K562 (cell line): ENCODE data around the gene PPP1R37. TPM values are rescaled to one million over a fixed set of nuclear protein-coding genes. Genes with fewer than 3 reads are reported as not detected.

Experiments used
- CHD2 ChIP-seq: IDR thresholded peaks from 2 replicates; pipeline ENCODE4 v1.6.1; 2011; ENCODE audit warnings: low read depth, low read length
- CXXC5 ChIP-seq: fragments of 250-450 bp; sonication (Bioruptor Pico); IDR thresholded peaks from 2 replicates; pipeline ENCODE4 v1.8.0; 2022; ENCODE audit warnings: inconsistent platforms, mild to moderate bottlenecking, moderate library complexity
- FOXP1 ChIP-seq: sonication (generic); formaldehyde crosslinking; IDR thresholded peaks from 2 replicates; pipeline ENCODE4 v1.8.0; 2022; ENCODE audit warnings: mild to moderate bottlenecking, missing genetic modification reagents
- GATA2 ChIP-seq: sonication (generic); formaldehyde crosslinking; IDR thresholded peaks from 2 replicates; pipeline ENCODE4 v1.4.0; 2020; ENCODE audit warnings: mild to moderate bottlenecking, missing genetic modification reagents
- ILK ChIP-seq: fragments of 450-650 bp; IDR thresholded peaks from 2 replicates; pipeline ENCODE4 v1.6.1; 2016; ENCODE audit warnings: missing genetic modification characterization, low read depth, mild to moderate bottlenecking, missing compliant biosample characterization, moderate library complexity, borderline replicate concordance
- POLR2A ChIP-seq: fragments of 450-650 bp; conservative IDR thresholded peaks from 2 replicates; pipeline ENCODE4 v1.6.1; 2016
- SRSF9 ChIP-seq: fragments of 200-400 bp; formaldehyde crosslinking; IDR thresholded peaks from 2 replicates; pipeline ENCODE4 v1.6.1; 2017; ENCODE audit warnings: low read depth, low read length, borderline replicate concordance
- ZNF444 ChIP-seq: fragments of 250-450 bp; sonication (Bioruptor Pico); IDR thresholded peaks from 2 replicates; pipeline ENCODE4 v1.4.0; 2020; ENCODE audit warnings: mild to moderate bottlenecking, moderate library complexity
- ZNF668 ChIP-seq: fragments of 250-450 bp; sonication (Bioruptor Pico); IDR thresholded peaks from 2 replicates; pipeline ENCODE4 v1.8.0; 2022; ENCODE audit warnings: mild to moderate bottlenecking, inconsistent platforms
- ZNF695 ChIP-seq: fragments of 450-650 bp; formaldehyde crosslinking; IDR thresholded peaks from 2 replicates; pipeline ENCODE4 v1.4.0; 2020; ENCODE audit warnings: mild to moderate bottlenecking, moderate library complexity
- polyA plus RNA-seq, 8 experiments: library from polyadenylated mRNA; depleted of rRNA in 4 of 8; stranded (reverse) in 5 of 8; unstranded in 3 of 8; fragments of >200 nt; fragmentation: Nextera tagmentation in 2 of 8; fragmentation: Illumina TruSeq in 1 of 8; extraction: Ambion mirVana in 2 of 8; extraction: Trizol in 1 of 8; gene quantifications; 2 replicates each; pipeline versions ENCODE4 v1.2.1 to v1.2.3, GENCODE V29; 2011 to 2014; ENCODE audit warnings: inconsistent platforms in 1 of 8, missing spikeins in 1 of 8
- total RNA-seq, 7 experiments: library from RNA; depleted of rRNA in 6 of 7; stranded (reverse); fragments of >200 nt in 6 of 7; fragmentation: Illumina TruSeq in 2 of 7; extraction: Trizol in 2 of 7; gene quantifications; 2 replicates each; pipeline versions ENCODE4 v1.2.1 to v1.2.3, GENCODE V29; 2011 to 2021; ENCODE audit warnings: low replicate concordance in 1 of 7
- TF ChIP-seq, protein P1 (sequence below): sonication (generic); formaldehyde crosslinking; IDR thresholded peaks from 2 replicates; pipeline ENCODE4 v1.8.1; 2023; ENCODE audit warnings: mild to moderate bottlenecking, missing genetic modification reagents
- TF ChIP-seq, protein P2 (sequence below): sonication (generic); formaldehyde crosslinking; IDR thresholded peaks from 2 replicates; pipeline ENCODE4 v1.8.0; 2022; ENCODE audit warnings: missing genetic modification reagents, mild to moderate bottlenecking, borderline replicate concordance
- TF ChIP-seq, protein P3 (sequence below): sonication (generic); formaldehyde crosslinking; IDR thresholded peaks from 2 replicates; pipeline ENCODE4 v1.8.1; 2023; ENCODE audit warnings: missing genetic modification reagents, mild to moderate bottlenecking, borderline replicate concordance
- TF ChIP-seq, protein P4 (sequence below): IDR thresholded peaks from 2 replicates; pipeline ENCODE4 v1.6.1; 2016; ENCODE audit warnings: missing genetic modification characterization, missing compliant biosample characterization
- TF ChIP-seq, protein P5 (sequence below): IDR thresholded peaks from 2 replicates; pipeline ENCODE4 v1.6.1; 2011; ENCODE audit warnings: borderline replicate concordance, low read depth, mild to moderate bottlenecking, moderate library complexity, low read length; ENCODE audit not compliant: insufficient read depth, poor library complexity, severe bottlenecking

PPP1R37 gene
- total and polyA plus RNA-seq, 9 of the 15 experiments (the other 6 are each of a cell fraction or from before 2014, with no cell fraction given): 0.04 to 20.3 (median 7.3) TPM

DNA sequence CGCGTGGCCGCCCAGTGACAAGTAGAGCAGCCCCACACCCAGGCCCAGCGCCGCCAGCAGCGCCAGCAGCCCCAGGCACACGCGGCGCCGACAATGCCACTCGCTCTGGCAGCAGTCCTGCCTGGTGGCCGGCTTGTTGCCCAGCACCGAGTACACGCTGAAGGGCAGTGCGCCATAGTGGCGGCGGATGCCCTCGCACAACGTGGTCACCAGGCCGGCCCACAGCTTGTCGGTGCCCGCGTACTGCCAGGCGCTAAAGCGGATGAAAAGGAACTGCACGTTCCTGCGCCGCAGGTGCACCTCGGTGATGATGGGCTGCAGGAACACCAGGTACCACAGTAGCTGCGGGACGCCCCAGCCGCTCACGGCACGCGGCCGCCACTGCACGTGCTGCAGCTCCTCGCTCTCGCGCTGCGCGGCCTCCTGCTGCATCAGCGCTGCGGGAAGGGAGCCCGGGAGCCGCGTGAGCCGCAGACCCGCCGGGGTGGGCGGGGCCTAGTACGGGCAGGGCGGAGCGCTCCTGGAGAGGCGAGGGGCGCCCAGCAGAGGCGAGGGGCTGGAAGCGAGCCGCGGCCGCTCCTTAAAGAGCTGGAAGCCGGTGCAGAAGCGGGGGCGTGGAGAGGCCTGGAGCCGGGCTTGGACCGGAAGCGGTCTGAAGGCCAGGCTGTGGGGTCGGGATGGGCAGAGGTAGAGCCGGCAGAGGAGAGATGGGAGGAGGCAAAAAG lies 60.5 kb downstream of the PPP1R37 start (continued):
- TF ChIP-seq, protein P1, sequence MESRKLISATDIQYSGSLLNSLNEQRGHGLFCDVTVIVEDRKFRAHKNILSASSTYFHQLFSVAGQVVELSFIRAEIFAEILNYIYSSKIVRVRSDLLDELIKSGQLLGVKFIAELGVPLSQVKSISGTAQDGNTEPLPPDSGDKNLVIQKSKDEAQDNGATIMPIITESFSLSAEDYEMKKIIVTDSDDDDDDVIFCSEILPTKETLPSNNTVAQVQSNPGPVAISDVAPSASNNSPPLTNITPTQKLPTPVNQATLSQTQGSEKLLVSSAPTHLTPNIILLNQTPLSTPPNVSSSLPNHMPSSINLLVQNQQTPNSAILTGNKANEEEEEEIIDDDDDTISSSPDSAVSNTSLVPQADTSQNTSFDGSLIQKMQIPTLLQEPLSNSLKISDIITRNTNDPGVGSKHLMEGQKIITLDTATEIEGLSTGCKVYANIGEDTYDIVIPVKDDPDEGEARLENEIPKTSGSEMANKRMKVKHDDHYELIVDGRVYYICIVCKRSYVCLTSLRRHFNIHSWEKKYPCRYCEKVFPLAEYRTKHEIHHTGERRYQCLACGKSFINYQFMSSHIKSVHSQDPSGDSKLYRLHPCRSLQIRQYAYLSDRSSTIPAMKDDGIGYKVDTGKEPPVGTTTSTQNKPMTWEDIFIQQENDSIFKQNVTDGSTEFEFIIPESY: peak; percentile 98
- TF ChIP-seq POLR2A (0 out of 2 replicates have a peak, but pooled peaks have one; percentile 32), SRSF9 (no peak), ZNF695 (CRISPR knock-in tag) (no peak), GATA2 (no peak), ILK (tag) (no peak), ZNF668 (CRISPR knock-in tag) (no peak), CHD2 (no peak; the same call in 1 of the 2 replicates), FOXP1 (CRISPR knock-in tag) (peak; percentile 59), ZNF444 (no peak), CXXC5 (CRISPR knock-in tag) (peak; percentile 76)
- TF ChIP-seq, protein P2, sequence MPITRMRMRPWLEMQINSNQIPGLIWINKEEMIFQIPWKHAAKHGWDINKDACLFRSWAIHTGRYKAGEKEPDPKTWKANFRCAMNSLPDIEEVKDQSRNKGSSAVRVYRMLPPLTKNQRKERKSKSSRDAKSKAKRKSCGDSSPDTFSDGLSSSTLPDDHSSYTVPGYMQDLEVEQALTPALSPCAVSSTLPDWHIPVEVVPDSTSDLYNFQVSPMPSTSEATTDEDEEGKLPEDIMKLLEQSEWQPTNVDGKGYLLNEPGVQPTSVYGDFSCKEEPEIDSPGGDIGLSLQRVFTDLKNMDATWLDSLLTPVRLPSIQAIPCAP (CRISPR knock-in tag): no peak
- TF ChIP-seq, protein P3, sequence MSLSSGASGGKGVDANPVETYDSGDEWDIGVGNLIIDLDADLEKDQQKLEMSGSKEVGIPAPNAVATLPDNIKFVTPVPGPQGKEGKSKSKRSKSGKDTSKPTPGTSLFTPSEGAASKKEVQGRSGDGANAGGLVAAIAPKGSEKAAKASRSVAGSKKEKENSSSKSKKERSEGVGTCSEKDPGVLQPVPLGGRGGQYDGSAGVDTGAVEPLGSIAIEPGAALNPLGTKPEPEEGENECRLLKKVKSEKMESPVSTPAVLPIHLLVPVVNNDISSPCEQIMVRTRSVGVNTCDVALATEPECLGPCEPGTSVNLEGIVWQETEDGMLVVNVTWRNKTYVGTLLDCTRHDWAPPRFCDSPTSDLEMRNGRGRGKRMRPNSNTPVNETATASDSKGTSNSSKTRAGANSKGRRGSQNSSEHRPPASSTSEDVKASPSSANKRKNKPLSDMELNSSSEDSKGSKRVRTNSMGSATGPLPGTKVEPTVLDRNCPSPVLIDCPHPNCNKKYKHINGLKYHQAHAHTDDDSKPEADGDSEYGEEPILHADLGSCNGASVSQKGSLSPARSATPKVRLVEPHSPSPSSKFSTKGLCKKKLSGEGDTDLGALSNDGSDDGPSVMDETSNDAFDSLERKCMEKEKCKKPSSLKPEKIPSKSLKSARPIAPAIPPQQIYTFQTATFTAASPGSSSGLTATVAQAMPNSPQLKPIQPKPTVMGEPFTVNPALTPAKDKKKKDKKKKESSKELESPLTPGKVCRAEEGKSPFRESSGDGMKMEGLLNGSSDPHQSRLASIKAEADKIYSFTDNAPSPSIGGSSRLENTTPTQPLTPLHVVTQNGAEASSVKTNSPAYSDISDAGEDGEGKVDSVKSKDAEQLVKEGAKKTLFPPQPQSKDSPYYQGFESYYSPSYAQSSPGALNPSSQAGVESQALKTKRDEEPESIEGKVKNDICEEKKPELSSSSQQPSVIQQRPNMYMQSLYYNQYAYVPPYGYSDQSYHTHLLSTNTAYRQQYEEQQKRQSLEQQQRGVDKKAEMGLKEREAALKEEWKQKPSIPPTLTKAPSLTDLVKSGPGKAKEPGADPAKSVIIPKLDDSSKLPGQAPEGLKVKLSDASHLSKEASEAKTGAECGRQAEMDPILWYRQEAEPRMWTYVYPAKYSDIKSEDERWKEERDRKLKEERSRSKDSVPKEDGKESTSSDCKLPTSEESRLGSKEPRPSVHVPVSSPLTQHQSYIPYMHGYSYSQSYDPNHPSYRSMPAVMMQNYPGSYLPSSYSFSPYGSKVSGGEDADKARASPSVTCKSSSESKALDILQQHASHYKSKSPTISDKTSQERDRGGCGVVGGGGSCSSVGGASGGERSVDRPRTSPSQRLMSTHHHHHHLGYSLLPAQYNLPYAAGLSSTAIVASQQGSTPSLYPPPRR (CRISPR knock-in tag): no peak
- TF ChIP-seq, protein P4, sequence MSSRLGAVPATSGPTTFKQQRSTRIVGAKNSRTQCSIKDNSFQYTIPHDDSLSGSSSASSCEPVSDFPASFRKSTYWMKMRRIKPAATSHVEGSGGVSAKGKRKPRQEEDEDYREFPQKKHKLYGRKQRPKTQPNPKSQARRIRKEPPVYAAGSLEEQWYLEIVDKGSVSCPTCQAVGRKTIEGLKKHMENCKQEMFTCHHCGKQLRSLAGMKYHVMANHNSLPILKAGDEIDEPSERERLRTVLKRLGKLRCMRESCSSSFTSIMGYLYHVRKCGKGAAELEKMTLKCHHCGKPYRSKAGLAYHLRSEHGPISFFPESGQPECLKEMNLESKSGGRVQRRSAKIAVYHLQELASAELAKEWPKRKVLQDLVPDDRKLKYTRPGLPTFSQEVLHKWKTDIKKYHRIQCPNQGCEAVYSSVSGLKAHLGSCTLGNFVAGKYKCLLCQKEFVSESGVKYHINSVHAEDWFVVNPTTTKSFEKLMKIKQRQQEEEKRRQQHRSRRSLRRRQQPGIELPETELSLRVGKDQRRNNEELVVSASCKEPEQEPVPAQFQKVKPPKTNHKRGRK (tag): no peak
- TF ChIP-seq, protein P5, sequence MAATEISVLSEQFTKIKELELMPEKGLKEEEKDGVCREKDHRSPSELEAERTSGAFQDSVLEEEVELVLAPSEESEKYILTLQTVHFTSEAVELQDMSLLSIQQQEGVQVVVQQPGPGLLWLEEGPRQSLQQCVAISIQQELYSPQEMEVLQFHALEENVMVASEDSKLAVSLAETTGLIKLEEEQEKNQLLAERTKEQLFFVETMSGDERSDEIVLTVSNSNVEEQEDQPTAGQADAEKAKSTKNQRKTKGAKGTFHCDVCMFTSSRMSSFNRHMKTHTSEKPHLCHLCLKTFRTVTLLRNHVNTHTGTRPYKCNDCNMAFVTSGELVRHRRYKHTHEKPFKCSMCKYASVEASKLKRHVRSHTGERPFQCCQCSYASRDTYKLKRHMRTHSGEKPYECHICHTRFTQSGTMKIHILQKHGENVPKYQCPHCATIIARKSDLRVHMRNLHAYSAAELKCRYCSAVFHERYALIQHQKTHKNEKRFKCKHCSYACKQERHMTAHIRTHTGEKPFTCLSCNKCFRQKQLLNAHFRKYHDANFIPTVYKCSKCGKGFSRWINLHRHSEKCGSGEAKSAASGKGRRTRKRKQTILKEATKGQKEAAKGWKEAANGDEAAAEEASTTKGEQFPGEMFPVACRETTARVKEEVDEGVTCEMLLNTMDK: no peak
